Measurements from ENCODE around the gene ZBTB45.
A peak's percentile ranks its signal among the peaks of the same experiment; 100 is the strongest.

The ZBTB45 gene

GRCh38 chr19:58538257-58539168 is 18.9 kb upstream of the ZBTB45 start:
- DNase-seq = peak; percentile 97

- DNase-seq = no peak
Observed at GRCh38 chr19:58536852-58537798, 17.5 kb upstream of the ZBTB45 start.

GRCh38 chr19:58535857-58536256 is 16.2 kb upstream of the ZBTB45 start:
- no peak for DNase-seq

GRCh38 chr19:58531034-58531840 is 11.6 kb upstream of the ZBTB45 start:
- DNase-seq = no peak

DNA sequence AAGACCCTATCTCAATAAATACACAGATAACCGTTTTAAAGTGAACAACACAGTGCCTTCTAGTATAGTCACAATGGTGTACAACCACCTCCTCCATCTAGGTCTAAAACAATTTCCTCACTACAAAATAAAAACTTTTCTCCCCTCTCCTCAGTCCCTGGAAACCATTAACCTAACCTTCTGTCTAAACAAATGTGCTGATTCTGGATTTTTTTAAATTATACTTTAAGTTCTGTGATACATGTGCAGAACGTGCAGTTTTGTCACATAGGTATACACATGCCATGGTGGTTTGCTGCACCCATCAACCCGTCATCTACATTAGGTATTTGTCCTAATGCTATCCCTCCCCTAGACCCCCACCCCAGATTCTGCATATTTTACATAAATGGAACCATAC is 9.8 kb upstream of the ZBTB45 start:
- no peak for DNase-seq

GRCh38 chr19:58522709-58523108 is 3.1 kb upstream of the ZBTB45 start:
- DNase-seq = no peak

DNA sequence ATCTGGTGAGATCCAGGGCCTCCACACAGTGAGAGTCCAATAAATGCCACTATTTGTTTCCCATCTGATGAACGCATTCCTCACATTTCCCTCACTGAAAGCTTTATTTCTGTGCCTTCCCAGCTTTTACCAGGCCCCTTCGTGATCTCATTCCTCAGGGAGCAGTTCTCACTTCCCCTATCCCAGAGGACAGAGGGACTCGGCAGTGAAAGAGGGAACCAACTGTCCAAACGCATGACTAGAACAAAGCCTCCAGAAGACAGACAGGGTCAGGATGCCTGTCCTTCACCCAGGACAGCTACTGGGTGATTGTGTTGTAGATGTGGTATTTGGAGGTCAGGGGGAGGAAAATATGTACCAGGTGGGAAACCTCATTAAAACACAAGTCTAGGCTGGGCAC is 2.0 kb upstream of the ZBTB45 start:
- no peak for DNase-seq

GRCh38 chr19:58520257-58520599 is 618 bp upstream of the ZBTB45 start:
- no peak for DNase-seq

- DNase-seq = peak; percentile 87
Observed at GRCh38 chr19:58519087-58519354, 589 bp downstream of the ZBTB45 start.

- peak; percentile 55 for DNase-seq
Observed at GRCh38 chr19:58518256-58519086, 1.1 kb downstream of the ZBTB45 start.

DNA sequence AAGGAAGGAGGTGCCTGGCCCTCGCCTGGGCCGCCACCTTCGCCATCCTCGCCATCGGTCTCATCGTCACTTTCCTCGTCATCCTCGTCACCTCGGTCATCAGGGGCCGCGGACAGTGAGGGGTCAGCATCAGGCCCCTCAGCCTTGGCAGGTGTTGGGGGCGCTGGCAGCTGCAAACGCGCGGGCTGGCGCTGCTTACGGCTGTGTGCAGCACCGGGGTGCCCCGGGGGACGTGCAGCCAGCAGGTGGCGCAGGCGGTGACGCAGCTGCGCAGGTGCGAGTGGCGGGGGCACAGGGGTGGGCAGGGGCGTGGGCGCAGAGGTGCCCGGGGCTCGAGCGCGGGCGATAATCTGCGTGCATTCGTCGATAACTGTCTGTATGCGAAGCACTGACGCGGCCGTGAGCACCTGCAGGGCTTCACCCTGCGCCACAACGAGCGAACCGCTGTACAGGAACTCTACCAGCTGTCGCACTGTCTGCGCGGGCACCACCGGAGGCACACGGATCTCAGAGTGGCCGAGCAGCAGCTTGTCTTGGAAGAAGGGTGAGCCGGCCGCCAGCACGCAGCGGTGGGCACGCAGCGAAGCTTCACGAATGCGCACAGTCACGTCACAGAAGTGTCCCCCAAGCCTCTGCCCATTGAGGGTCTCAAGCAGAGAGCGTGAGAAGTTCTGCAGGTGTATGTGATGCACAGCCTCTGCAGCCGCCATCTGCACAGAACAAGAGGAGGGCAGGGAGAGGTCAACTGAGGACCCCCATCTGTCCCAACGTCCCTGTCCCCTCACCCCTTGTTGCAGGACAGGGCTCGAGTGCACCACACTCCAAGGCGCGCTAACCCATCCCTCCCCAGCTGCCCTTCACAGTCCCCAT is 2.4 kb downstream of the ZBTB45 start:
- DNase-seq = no peak

- DNase-seq = no peak
Observed at GRCh38 chr19:58516246-58516836, 3.3 kb downstream of the ZBTB45 start.

DNA sequence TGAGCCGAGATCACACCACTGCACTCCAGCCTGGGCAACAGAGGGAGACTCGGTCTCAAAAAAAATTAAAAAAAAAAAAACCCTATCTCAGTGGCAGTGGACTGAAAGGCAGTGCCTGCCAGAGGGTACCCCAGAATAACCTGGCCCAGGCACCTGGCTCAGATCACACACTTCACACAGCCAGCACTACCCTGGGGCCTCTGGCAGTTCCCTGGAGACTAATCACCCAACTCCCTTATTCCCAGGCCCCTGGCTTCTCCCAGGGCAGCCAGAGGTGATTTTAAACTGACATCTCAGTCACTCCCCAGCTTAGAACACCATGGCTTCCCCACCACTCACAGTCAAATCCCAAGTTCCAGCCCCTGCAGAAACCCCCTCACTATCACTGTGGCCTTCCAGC is 4.4 kb downstream of the ZBTB45 start:
- DNase-seq = no peak

GRCh38 chr19:58514564-58515022 is 5.0 kb downstream of the ZBTB45 start:
- no peak for DNase-seq

GRCh38 chr19:58513694-58514563 is 5.7 kb downstream of the ZBTB45 start:
- DNase-seq = peak; percentile 97

GRCh38 chr19:58513213-58513693 is 6.4 kb downstream of the ZBTB45 start:
- DNase-seq = no peak

DNA sequence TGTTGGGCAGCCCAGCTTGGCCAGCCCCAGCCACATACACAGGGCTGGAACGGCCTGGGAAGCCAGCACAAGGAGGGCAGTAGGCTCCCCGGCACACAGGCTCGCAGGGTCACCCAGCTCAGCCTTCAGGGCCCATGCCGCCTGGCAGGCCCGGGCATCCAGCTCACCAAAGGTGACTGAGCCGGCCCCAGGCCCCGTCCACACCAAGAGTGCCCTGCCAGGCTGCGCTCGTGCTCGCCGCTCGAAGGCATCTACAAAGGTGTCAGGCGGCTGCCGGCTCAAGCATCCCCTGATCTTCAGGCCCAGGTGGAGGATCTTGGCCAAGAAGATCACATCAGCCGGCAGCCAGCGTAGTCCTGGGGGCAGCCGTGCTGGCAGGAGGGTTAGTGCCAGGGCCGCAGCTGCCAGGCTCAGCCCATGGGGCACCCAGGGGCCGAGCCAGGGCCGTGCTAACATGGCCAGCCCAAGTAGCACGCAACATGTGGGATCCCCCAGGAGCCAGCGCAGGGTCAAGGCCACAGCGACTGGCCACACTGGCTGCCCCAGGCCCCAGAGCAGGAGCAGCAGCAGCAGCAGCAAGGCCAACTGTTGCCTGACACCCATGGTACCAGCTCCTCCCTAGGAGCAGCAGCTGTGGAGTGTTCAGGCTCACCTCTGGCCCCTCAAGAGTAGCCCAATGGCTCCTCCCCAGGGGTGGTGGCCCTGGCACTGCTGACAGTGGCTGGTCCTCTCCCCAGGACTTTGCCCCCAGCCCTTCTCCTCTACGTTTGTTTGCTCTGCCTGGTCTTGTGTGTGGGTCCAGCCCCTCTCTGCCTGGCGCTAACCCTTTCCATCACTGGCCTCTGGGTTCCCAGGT is 8.0 kb downstream of the ZBTB45 start, which contains the start of gene SLC27A5:
TSS of gene SLC27A5 (minus strand) at position 640 of the 856 bp plus-strand sequence. CDS start at position 603, 37 bp downstream.
- DNase-seq = no peak
